A673 (cell line): ENCODE data around the gene NIF3L1.
"Not testable (repeated sequence)": the region's sequence is repeated elsewhere in the genome, so short reads cannot be mapped to it uniquely, and the experiment has no call there.

Source experiments
- CTCF ChIP-seq: fragments of 300-800, 200-600 bp; sonication (generic); conservative IDR thresholded peaks from 2 replicates; pipeline ENCODE4 v1.5.1; 2017; ENCODE audit warnings: low read depth, mild to moderate bottlenecking, antibody characterized with exemption, low read length, moderate library complexity, mixed read lengths
- EZH2 ChIP-seq: fragments of 200-600 bp; sonication (generic); IDR thresholded peaks from 2 replicates; pipeline ENCODE4 v1.6.1; 2017; ENCODE audit warnings: borderline replicate concordance, low read depth, mild to moderate bottlenecking, mixed read lengths, antibody characterized with exemption, low read length; ENCODE audit not compliant: poor library complexity, severe bottlenecking

GRCh38 chr2:200881715-200882249 lies 7.4 kb upstream of the NIF3L1 start:
- not testable (repeated sequence) for TF ChIP-seq CTCF, EZH2
